Adrenal gland (tissue), 12 donors: ENCODE data around the gene REEP1. TPM values are rescaled to one million over a fixed set of nuclear protein-coding genes. Genes with fewer than 3 reads are reported as not detected.

Experiments used
- DNase-seq, 7 donors: peaks; one replicate each; pipeline ENCODE4 v3.0.0-alpha.2; 2019 to 2020
- H3K27ac ChIP-seq, 5 donors: fragments of 200-600 bp; sonication (generic) in 4 of 5; 1 replicate in 3 of 5; 2 replicates in 2 of 5; pipeline versions ENCODE4 v1.5.1 to v1.8.0; 2016 to 2020; ENCODE audit warnings: mild to moderate bottlenecking in 1 of 5
- H3K27me3 ChIP-seq: fragments of 200-600 bp; 2 replicates; pipeline ENCODE4 v1.8.0; 2021
- H3K36me3 ChIP-seq, 2 donors: fragments of 200-600 bp; replicated peaks in 1 of 2; 1 replicate in 1 of 2; 2 replicates in 1 of 2; pipeline versions ENCODE4 v1.5.1 to v1.8.0; 2018 to 2022
- H3K4me1 ChIP-seq, 2 donors: fragments of 200-600 bp; replicated peaks in 1 of 2; 1 replicate in 1 of 2; 2 replicates in 1 of 2; pipeline versions ENCODE4 v1.5.1 to v1.8.0; 2018 to 2021
- H3K4me3 ChIP-seq, 4 donors: fragments of 200-600 bp; sonication (generic) in 3 of 4; one replicate each; pipeline ENCODE4 v1.5.1; 2016 to 2018
- H3K9me3 ChIP-seq, 3 donors: fragments of 200-600 bp; sonication (generic) in 1 of 3; replicated peaks in 1 of 3; 1 replicate in 2 of 3; 2 replicates in 1 of 3; pipeline versions ENCODE4 v1.5.1 to v1.8.0; 2016 to 2021
- POLR2A ChIP-seq, 2 donors: fragments of 450-650 bp; IDR thresholded peaks; one replicate each; pipeline ENCODE4 v1.6.1; 2017; ENCODE audit warnings: antibody characterized with exemption in 2 of 2, mild to moderate bottlenecking in 2 of 2, moderate library complexity in 1 of 2
- WGBS, 4 donors: extraction: QIAGEN DNeasy Blood & Tissue Kit in 2 of 4; methylation state at CpG; one replicate each; pipeline versions ENCODE4 v1.1.5 to v1.1.7; 2013 to 2017; 5-methylcytosine and 5-hydroxymethylcytosine counted together
- intact Hi-C, 2 donors: fragments of 100-400 bp; cut with DNase I; formaldehyde crosslinking; loops; one replicate each; pipeline versions ENCODE4 v1.14.1 to v1.15.0; 2022 to 2023
- polyA plus RNA-seq, 3 donors: library from polyadenylated mRNA; stranded (reverse); fragments of 200-250 nt in 2 of 3; fragments of 350-450 nt in 1 of 3; fragmentation: Illumina TruSeq in 1 of 3; extraction: RNeasy Lipid Tissue Mini Kit (QIAGEN cat#74804) in 1 of 3; gene quantifications; one replicate each; pipeline ENCODE4 v1.2.3, GENCODE V29; 2013 to 2014
- total RNA-seq, 9 donors: library from RNA; depleted of rRNA in 4 of 9; stranded (reverse); fragments of >200 nt in 4 of 9; fragments of 120-200 nt in 1 of 9; fragmentation: NEBNext Ultra II Directional in 1 of 9; extraction: Animal tissue kit (Norgen Biotek cat#: 25700) in 1 of 9; gene quantifications; one replicate each; pipeline versions ENCODE4 v1.1.0 to v1.2.4, GENCODE V29; 2013 to 2023
- TF ChIP-seq, protein P1 (sequence below), 6 experiments: fragments of 450-650 bp in 4 of 6; fragments of 200-600 bp in 2 of 6; sonication (generic) in 1 of 6; IDR thresholded peaks; 1 replicate in 5 of 6; 2 replicates in 1 of 6; pipeline versions ENCODE4 v1.5.1 to v1.8.0; 2016 to 2021; ENCODE audit warnings: antibody characterized with exemption in 6 of 6, mild to moderate bottlenecking in 2 of 6, moderate library complexity in 1 of 6
- donor health status: healthy with polysubstance abuse.
- donor health status: Bipolar disorder and iron deficiency.
- donor health status: DM: yes; HTN: yes; CAD: no.
- donor health status: DM: no; HTN: no; CAD: no.
- donor health status: DM: no; HTN: no; CAD: no.
- donor health status: DM: yes; HTN: yes; CAD: no.

The REEP1 gene
- total and polyA plus RNA-seq, 12 donors: 0.36 to 9.3 (median 3.1) TPM

DNA sequence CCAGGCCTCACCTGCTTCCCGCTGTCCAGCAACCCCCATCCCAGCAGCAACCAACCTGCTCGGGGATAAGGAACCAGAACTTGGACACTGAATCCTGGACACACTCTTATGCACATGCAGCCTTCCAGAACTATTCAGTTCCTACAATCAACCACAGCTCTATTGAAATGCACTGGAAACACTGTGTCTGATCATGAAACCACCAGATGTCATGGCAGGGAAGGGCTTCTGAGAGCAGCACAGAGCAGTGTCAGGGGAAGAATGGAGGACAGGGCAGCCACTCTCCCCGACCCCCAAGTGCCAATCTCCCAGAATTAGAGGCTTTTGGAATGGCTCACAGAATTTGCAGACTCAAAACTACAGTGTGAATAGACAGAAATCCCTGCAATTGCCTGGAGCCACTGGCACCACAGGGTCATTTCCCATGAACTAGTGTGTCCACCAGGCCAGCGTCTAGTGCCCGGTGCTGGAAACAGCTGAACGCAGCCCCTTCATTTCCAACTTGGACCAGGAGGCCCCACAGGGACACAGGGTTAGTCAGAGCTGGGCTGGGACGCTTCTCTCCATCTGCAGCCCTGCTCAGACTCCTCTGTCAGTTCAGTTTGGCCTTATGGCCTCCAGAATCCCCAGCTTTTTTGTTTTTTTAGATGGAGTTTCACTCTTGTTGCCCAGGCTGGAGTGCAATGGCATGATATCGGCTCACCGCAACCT lies 112.6 kb downstream of the REEP1 start:
- 88 to 97% (median 89%) methylated on average over 9 of the region's 9 CpGs for WGBS, 4 donors
- Histone ChIP-seq H3K9me3 (no peaks in the 10 kb centered on the region), H3K4me1 (peaks cover 9 to 19% of the 10 kb centered on the region in 2 donors), H3K27me3 (no peaks in the 10 kb centered on the region), H3K27ac (peak overlapping the region in 1 of 5 donors; percentile 24), H3K36me3 (no peaks in the 10 kb centered on the region), H3K4me3 (no peak overlapping the region)
- TF ChIP-seq, protein P1, sequence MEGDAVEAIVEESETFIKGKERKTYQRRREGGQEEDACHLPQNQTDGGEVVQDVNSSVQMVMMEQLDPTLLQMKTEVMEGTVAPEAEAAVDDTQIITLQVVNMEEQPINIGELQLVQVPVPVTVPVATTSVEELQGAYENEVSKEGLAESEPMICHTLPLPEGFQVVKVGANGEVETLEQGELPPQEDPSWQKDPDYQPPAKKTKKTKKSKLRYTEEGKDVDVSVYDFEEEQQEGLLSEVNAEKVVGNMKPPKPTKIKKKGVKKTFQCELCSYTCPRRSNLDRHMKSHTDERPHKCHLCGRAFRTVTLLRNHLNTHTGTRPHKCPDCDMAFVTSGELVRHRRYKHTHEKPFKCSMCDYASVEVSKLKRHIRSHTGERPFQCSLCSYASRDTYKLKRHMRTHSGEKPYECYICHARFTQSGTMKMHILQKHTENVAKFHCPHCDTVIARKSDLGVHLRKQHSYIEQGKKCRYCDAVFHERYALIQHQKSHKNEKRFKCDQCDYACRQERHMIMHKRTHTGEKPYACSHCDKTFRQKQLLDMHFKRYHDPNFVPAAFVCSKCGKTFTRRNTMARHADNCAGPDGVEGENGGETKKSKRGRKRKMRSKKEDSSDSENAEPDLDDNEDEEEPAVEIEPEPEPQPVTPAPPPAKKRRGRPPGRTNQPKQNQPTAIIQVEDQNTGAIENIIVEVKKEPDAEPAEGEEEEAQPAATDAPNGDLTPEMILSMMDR (IDR thresholded peaks at IDR 0.05): no peak
- TF ChIP-seq POLR2A (IDR thresholded peaks at IDR 0.05): no peak
- DNase-seq: no peak
- intact Hi-C loops: loop anchor here in 1 of 2 donors (5.0 kb wide), 1 partner anchor 143 kb away; no protein-coding TSS in a partner anchor

DNA sequence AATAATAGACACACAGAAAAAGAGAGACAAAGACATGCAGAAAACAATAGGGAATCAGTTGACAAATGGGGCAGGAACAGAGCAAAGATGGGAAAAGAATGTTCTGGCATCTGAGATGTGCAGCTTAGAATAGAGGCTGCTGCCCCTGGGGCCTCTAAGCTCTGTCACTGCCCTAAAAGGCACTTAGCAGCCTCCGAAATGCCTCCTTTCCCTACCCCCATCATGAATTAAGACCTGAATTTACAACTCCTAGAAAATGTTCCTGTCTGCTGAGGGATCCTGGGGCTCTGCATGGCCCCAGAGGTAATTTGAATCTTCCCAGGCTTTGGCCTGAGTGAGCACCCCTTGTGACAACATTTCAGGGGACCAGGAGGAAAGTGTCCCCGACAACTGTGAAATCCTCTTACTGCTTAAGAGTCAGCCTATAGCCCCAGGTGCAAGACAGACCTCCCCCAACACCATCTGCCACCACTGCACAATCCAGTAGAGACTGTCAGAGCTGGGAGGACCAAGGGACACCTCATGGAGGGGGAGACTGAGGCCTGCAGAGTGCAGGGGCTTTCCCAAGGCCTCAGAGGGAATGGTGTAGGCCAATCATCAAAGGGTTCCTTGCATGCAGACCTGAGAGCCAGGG lies 113.4 kb downstream of the REEP1 start:
- Histone ChIP-seq H3K9me3 (no peaks in the 10 kb centered on the region), H3K36me3 (no peaks in the 10 kb centered on the region), H3K27me3 (no peaks in the 10 kb centered on the region), H3K4me3 (no peak overlapping the region), H3K27ac (peak overlapping the region in 1 of 5 donors; percentile 58), H3K4me1 (peaks cover 9 to 19% of the 10 kb centered on the region in 2 donors)
- no peak for DNase-seq
- TF ChIP-seq POLR2A (IDR thresholded peaks at IDR 0.05): no peak
- TF ChIP-seq, protein P1 (IDR thresholded peaks at IDR 0.05): no peak
- intact Hi-C loops: loop anchor here (2.0 to 5.0 kb wide), 2 partner anchors 143 kb away; no protein-coding TSS in a partner anchor
- WGBS, 4 donors: 85 to 93% (median 88%) methylated on average over 1 to 2 of the region's 2 CpGs

DNA sequence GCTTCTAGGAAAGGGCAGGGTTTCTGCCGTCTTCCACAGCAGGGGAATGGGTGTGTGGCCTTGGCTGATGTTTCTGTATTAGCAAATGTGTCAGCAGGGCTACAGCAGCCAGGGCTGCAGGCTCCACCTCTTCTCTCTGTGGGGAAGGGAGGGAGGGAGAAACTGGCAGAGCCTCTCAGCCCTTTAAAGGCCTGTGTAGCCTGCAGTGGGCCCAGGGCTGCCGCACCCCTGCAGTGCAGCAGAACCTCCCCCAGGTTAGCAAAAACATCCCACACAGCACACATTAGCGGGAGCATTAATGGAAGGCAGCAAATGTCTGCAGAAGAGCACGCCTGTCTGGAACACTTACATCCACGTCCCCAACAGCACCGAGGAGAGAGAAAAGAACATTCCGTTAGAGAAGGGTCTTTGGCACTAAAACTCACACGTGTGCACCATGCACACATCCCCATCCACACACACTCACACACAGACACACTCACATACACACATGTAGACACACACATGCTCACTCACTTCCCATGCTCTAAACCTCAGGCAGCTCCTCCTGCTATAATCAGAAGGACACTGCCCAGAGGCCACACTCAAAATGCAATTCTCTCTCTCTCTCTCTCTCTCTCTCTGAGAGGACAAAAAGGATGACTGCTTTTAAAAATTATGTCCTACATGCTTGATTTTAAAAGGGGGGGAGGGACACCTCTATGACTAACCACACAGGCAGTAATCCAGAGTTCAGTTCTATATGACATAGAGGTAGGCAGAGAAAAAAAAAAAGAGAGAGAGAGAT lies 114.1 kb downstream of the REEP1 start:
- no peaks in the 10 kb centered on the region for H3K9me3 ChIP-seq
- TF ChIP-seq, protein P1 (IDR thresholded peaks at IDR 0.05): no peak
- TF ChIP-seq POLR2A (IDR thresholded peaks at IDR 0.05): no peak
- H3K27me3 ChIP-seq: no peaks in the 10 kb centered on the region
- peak overlapping the region in 2 of 5 donors; percentile 45 to 58 for H3K27ac ChIP-seq
- no peaks in the 10 kb centered on the region for H3K36me3 ChIP-seq
- intact Hi-C loops: loop anchor here (2.0 to 5.0 kb wide), 2 partner anchors 143 to 144 kb away; no protein-coding TSS in a partner anchor
- H3K4me3 ChIP-seq: no peak overlapping the region
- WGBS, 4 donors: 33 to 62% (median 41%) methylated on average over 6 to 8 of the region's 8 CpGs
- H3K4me1 ChIP-seq: peaks cover 9 to 19% of the 10 kb centered on the region in 2 donors
- DNase-seq: peak; percentile 59 to 83 (median 79)
